ENCODE measurements around the gene KLHL42. TPM values are rescaled to one million over a fixed set of nuclear protein-coding genes. Genes with fewer than 3 reads are reported as not detected.

Gene KLHL42
- total and polyA plus RNA-seq, 2 experiments from 2014 or later, result 13.6 to 24.8 TPM

- H3K36me3 ChIP-seq (ENCODE audit: low read depth), result peaks cover 52% of the 10 kb centered on the region
- DNase-seq, result no peak
- WGBS, 2 experiments (ENCODE audit: low coverage in 1 of 2, low lambda C conversion rate in 2 of 2, missing lambda C conversion rate in 2 of 2), result 89% methylated on average over 24 of the region's 24 CpGs
- no peak overlapping the region for H3K4me2 ChIP-seq (ENCODE audit: unreplicated experiment)
- peaks cover 6% of the 10 kb centered on the region for H3K79me2 ChIP-seq (ENCODE audit: insufficient read depth)
- TF ChIP-seq EZH2phosphoT487 (IDR thresholded peaks at IDR 0.05; ENCODE audit: insufficient read depth, low read depth) (no peak), EZH2 (IDR thresholded peaks at IDR 0.05; ENCODE audit: insufficient read depth, poor library complexity, severe bottlenecking) (no peak)
- no peaks in the 10 kb centered on the region for H3K4me1 ChIP-seq (ENCODE audit: insufficient read depth)
- 0 out of 2 replicates have a peak, but pooled peaks cover 7% of the 10 kb centered on the region for H3F3A ChIP-seq (ENCODE audit: insufficient read depth)
- no peak overlapping the region for H3K9ac ChIP-seq
- H3K27ac ChIP-seq, result no peak overlapping the region
- H4K20me1 ChIP-seq (ENCODE audit: insufficient read depth), result no peaks in the 10 kb centered on the region
- in situ Hi-C loops (cut with MboI), result no loop called here
- H3K4me3 ChIP-seq, result no peak overlapping the region
- no peaks in the 10 kb centered on the region for H3K9me2 ChIP-seq (ENCODE audit: insufficient read depth)
- no peak overlapping the region for H2AFZ ChIP-seq
- no peaks in the 10 kb centered on the region for H3K27me3 ChIP-seq (replicated peaks; ENCODE audit: insufficient read depth)
- H3K9me3 ChIP-seq (ENCODE audit: low read depth), result no peaks in the 10 kb centered on the region
Observed at GRCh38 chr12:27797301-27798025, 17.4 kb downstream of the KLHL42 start.

- H3K9me3 ChIP-seq (ENCODE audit: low read depth), result no peaks in the 10 kb centered on the region
- H3K36me3 ChIP-seq (ENCODE audit: low read depth), result peaks cover 34% of the 10 kb centered on the region
- in situ Hi-C loops (cut with MboI), result no loop called here
- no peaks in the 10 kb centered on the region for H3K4me1 ChIP-seq (ENCODE audit: insufficient read depth)
- H4K20me1 ChIP-seq (ENCODE audit: insufficient read depth), result no peaks in the 10 kb centered on the region
- no peak overlapping the region for H3K27ac ChIP-seq
- TF ChIP-seq EZH2phosphoT487 (IDR thresholded peaks at IDR 0.05; ENCODE audit: insufficient read depth, low read depth), result no peak
- no peak for TF ChIP-seq EZH2 (IDR thresholded peaks at IDR 0.05; ENCODE audit: insufficient read depth, poor library complexity, severe bottlenecking)
- no peak overlapping the region for H3K4me3 ChIP-seq
- no peaks in the 10 kb centered on the region for H3K27me3 ChIP-seq (replicated peaks; ENCODE audit: insufficient read depth)
- H3K9ac ChIP-seq, result no peak overlapping the region
- H3K9me2 ChIP-seq (ENCODE audit: insufficient read depth), result no peaks in the 10 kb centered on the region
- no peak for DNase-seq
- H3K4me2 ChIP-seq (ENCODE audit: unreplicated experiment), result no peak overlapping the region
- H3F3A ChIP-seq (ENCODE audit: insufficient read depth), result 0 out of 2 replicates have a peak, but pooled peaks cover 7% of the 10 kb centered on the region
- 97 to 100% methylated on average over 3 of the region's 3 CpGs for WGBS, 2 experiments (ENCODE audit: low coverage in 1 of 2, low lambda C conversion rate in 2 of 2, missing lambda C conversion rate in 2 of 2)
- no peaks in the 10 kb centered on the region for H3K79me2 ChIP-seq (ENCODE audit: insufficient read depth)
- H2AFZ ChIP-seq, result no peak overlapping the region
Observed at GRCh38 chr12:27800819-27801218, 20.8 kb downstream of the KLHL42 start.

- Histone ChIP-seq H3K4me1 (ENCODE audit: insufficient read depth) (no peaks in the 10 kb centered on the region), H3K79me2 (ENCODE audit: insufficient read depth) (no peaks in the 10 kb centered on the region), H2AFZ (no peak overlapping the region), H4K20me1 (ENCODE audit: insufficient read depth) (no peaks in the 10 kb centered on the region), H3K9me3 (ENCODE audit: low read depth) (no peaks in the 10 kb centered on the region), H3K36me3 (ENCODE audit: low read depth) (peaks cover 26% of the 10 kb centered on the region), H3K9me2 (ENCODE audit: insufficient read depth) (no peaks in the 10 kb centered on the region), H3K4me3 (no peak overlapping the region), H3K27me3 (replicated peaks; ENCODE audit: insufficient read depth) (no peaks in the 10 kb centered on the region), H3K9ac (no peak overlapping the region), H3K27ac (no peak overlapping the region), H3F3A (ENCODE audit: insufficient read depth) (0 out of 2 replicates have a peak, but pooled peaks cover 7% of the 10 kb centered on the region), H3K4me2 (ENCODE audit: unreplicated experiment) (no peak overlapping the region)
- DNase-seq, result no peak
- 89 to 93% methylated on average over 5 of the region's 5 CpGs for WGBS, 2 experiments (ENCODE audit: low coverage in 1 of 2, low lambda C conversion rate in 2 of 2, missing lambda C conversion rate in 2 of 2)
- TF ChIP-seq EZH2phosphoT487 (IDR thresholded peaks at IDR 0.05; ENCODE audit: insufficient read depth, low read depth) (no peak), EZH2 (IDR thresholded peaks at IDR 0.05; ENCODE audit: insufficient read depth, poor library complexity, severe bottlenecking) (no peak)
- in situ Hi-C loops (cut with MboI), result no loop called here
Observed at GRCh38 chr12:27801630-27802029, 21.6 kb downstream of the KLHL42 start.

DNA sequence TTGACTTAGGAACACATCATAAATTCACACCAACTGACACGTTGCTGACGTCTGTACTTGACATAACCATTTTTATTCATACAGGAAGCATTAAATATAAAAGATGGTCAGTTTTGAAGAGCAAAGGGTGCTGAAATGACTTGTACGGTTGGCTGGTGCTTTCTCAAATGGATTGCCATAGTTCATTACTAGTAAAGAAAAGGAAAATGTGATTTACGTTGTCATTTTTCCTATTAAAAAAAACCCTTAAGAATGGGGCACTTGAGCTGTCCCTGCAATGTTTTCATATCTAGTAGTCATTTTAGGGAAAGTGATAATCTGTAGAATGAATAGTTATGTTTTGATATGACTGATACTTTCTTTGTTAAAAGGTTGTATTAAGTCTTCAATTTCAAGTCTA, 22.5 kb downstream of the KLHL42 start:
- no peaks in the 10 kb centered on the region for H4K20me1 ChIP-seq (ENCODE audit: insufficient read depth)
- H2AFZ ChIP-seq, result no peak overlapping the region
- 58 to 62% methylated on average over 4 of the region's 4 CpGs for WGBS, 2 experiments (ENCODE audit: low coverage in 1 of 2, low lambda C conversion rate in 2 of 2, missing lambda C conversion rate in 2 of 2)
- H3K4me3 ChIP-seq, result no peak overlapping the region
- in situ Hi-C loops (cut with MboI), result no loop called here
- no peak overlapping the region for H3K9ac ChIP-seq
- H3K9me2 ChIP-seq (ENCODE audit: insufficient read depth), result no peaks in the 10 kb centered on the region
- H3K36me3 ChIP-seq (ENCODE audit: low read depth), result peaks cover 18% of the 10 kb centered on the region
- no peaks in the 10 kb centered on the region for H3K4me1 ChIP-seq (ENCODE audit: insufficient read depth)
- H3K27ac ChIP-seq, result no peak overlapping the region
- TF ChIP-seq EZH2 (IDR thresholded peaks at IDR 0.05; ENCODE audit: insufficient read depth, poor library complexity, severe bottlenecking), result no peak
- no peak for TF ChIP-seq EZH2phosphoT487 (IDR thresholded peaks at IDR 0.05; ENCODE audit: insufficient read depth, low read depth)
- H3K27me3 ChIP-seq (replicated peaks; ENCODE audit: insufficient read depth), result no peaks in the 10 kb centered on the region
- DNase-seq, result no peak
- 0 out of 2 replicates have a peak, but pooled peaks cover 7% of the 10 kb centered on the region for H3F3A ChIP-seq (ENCODE audit: insufficient read depth)
- no peaks in the 10 kb centered on the region for H3K79me2 ChIP-seq (ENCODE audit: insufficient read depth)
- H3K9me3 ChIP-seq (ENCODE audit: low read depth), result no peaks in the 10 kb centered on the region
- no peak overlapping the region for H3K4me2 ChIP-seq (ENCODE audit: unreplicated experiment)
